HG02798 (cell line): Measurements from ENCODE around the gene PBX3.
A peak's percentile ranks its signal among the peaks of the same experiment; 100 is the strongest.
"Not testable (repeated sequence)": the region's sequence is repeated elsewhere in the genome, so short reads cannot be mapped to it uniquely, and the experiment has no call there.

ENCODE experiments used
- ATAC-seq: cut with Tn5 transposase; IDR thresholded peaks from one replicate; pipeline ENCODE4 v1.9.1; 2021; ENCODE audit warnings: mild to moderate bottlenecking; ENCODE audit not compliant: unreplicated experiment, poor library complexity

The PBX3 gene

GRCh38 chr9:125774106-125774505 lies 26.9 kb downstream of the PBX3 start:
- no peak for ATAC-seq

DNA sequence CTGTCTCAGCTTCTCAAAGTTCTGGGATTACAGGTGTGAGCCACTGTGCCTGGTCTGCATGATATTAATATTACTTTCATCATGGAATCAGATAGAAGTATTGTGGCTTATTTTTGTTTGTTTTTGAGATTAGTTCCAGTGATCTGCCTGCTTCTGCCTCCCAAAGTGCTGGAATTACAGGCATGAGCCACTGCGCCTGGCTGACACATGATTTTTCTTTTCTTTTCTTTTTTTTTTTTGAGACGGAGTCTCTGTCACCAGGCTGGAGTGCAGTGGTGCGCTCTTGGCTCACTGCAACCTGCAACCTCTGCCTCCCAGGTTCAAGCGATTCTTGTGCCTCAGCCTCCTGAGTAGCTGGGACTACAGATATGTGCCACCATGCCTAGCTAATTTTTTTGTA lies 29.6 kb downstream of the PBX3 start:
- ATAC-seq: not testable (repeated sequence)

- not testable (repeated sequence) for ATAC-seq
These were observed 31.5 kb downstream of the PBX3 start for GRCh38 chr9:125778538-125779219.

- not testable (repeated sequence) for ATAC-seq
These were observed 32.0 kb downstream of the PBX3 start for GRCh38 chr9:125779220-125779565.

GRCh38 chr9:125782718-125783117 lies 35.5 kb downstream of the PBX3 start:
- ATAC-seq: no peak

DNA sequence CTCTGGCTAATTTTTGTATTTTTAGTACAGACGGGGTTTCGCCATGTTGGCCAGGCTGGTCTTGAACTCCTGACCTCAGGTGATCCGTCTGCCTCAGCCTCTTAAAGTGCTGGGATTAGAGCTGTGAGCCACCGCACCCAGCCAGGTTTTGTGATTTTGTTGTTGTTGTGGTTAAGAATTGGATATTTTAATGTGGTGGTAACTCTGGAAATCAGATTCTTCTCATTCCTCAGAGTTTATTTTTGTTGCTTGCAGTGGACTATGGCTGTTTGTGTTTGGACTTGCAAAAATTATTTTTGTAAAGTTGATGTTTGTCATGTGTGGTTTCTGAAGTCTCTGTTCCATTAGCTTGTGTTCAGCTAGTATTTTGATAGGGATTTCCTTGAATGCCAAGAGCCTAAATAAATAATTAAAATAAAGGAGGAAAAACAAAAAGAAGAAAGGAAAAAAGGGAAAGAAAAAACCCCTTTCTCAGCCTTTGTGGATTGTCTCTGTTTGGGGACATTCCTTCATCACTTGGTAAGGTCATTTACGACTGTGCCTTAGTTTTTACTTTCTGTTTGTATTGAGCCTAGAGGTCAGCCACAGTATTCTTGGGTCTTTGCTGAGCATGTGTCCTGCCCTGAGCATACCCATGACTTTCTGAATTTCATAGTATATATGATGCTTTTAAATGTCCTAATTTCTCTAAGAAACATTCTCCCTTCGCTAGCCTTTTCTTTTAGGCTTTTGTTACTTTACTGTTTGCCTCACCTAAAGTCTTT lies 37.3 kb downstream of the PBX3 start:
- no peak for ATAC-seq

GRCh38 chr9:125785248-125785751 lies 38.1 kb downstream of the PBX3 start:
- no peak for ATAC-seq

DNA sequence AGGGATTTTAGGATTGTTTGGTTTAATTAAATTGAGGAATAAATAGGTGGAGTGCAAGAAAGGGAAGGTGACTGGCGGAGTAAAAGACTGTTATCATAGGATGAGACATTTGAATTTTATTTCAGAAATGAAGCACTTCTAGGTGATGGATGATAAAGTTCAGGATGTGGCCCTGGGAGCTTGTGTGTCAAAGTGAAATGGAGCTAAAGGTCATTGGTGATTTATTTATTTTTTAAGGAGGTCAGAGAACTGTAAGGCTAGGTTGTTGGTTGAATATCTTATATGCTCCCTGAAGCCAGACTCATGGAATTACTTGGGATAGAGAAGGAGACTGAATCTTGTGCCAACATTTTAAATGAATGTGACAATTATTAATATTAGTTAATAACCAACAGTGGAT lies 40.5 kb downstream of the PBX3 start:
- no peak for ATAC-seq

DNA sequence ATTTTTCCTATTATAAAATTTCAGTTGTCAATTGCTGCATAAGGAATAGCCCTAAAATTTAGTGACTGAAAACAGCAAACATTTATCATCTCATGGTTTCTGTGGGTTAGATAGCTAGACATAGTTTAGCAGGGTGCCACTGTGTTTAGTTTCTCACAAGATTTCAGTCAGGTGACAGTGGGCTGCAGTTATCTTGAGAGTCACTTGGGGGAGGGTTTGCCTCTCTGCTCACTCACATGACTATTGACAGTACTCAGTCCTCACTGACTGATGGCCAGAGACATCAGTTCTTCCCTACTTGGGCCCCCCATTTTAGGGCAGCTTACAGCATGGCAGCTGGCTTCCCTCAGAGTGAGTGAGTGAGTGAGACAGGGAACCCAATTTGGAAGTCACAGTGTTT lies 42.0 kb downstream of the PBX3 start:
- ATAC-seq: no peak

DNA sequence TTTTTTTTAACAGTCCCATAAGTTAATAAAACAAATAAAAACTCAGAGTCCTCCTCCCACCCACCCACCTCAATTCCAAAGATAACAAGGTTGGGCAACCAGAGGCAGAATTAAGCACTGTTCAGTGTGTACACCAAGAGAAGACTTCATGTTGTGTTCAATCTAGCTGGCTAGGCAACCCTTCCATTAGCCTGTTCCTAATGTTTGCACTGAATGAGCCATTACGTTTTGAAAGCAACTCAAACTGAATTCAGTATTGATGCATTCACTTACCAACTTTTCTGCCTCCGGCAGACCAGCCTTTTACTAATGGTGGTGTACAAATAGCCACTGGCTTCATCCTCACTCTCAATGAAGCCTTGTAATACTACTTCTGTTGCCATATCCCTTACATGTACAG lies 47.5 kb downstream of the PBX3 start:
- no peak for ATAC-seq

DNA sequence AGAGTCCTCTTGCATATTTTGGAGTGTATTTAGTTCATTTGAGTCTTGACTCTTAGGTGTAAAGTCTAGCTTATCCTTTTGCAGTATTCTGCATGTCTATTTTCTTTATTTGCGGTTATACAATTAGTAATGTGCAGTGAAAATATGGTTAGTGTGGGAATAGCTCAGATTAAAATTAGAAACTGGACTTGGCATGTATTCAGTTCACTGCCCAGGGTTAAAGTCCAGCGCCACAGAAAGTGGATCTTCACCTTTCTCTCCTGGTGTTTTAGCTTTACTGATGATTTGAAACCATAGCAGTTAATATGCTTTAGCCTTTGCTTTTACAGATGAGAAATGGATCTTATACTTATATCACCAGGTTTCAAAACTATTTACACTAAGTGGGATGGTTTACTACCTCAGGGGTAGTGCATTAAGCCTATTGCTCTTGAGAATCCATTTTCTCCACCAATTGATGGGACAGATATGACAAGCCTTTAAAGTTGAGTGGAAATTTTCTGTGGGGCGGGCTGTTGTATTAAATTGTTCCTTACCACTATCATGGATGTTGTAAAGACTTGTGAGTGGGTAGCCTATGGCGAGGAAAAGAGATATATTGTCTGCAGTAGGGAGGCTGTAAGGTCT lies 48.9 kb downstream of the PBX3 start:
- no peak for ATAC-seq

GRCh38 chr9:125797930-125798329 lies 50.8 kb downstream of the PBX3 start:
- ATAC-seq: no peak

DNA sequence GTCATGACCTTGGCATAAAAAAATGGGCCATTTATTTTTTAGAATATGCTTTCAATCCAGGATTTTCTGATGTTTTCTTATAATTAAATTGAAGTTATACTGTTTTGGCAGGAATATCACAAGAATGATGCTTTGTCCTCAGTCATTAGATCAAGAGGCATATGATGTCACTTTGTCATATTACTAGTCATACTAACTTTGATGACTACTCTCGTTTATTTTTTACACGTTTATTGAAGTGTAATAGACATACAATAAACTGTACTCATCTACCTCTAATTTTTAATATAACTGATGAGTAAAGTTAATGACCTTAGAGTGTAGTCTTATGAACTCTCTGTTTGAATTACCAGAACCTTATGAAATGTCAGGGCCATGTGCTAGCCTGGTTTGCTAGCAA lies 56.4 kb downstream of the PBX3 start:
- no peak for ATAC-seq

DNA sequence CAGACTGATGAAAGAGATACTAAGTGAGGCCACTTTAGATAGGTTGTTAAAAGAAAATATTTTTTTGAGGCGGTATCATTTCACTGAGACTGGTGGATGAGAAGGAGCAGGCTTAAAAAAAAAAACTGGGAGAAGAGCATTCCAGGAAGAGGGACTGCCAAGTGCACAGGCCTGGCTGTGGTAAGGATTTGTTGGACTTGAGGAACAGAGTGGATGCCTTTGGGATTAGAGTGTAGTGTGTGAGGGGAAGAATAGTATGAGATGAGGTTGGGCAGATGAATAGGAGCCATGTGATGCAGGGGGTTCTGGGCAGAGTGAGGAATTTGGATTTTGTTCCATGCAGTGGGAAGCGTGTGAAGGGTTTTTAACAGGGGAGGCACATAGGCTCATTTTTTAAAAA lies 57.9 kb downstream of the PBX3 start:
- no peak for ATAC-seq

- no peak for ATAC-seq
These were observed 58.4 kb downstream of the PBX3 start for GRCh38 chr9:125805586-125805985.

DNA sequence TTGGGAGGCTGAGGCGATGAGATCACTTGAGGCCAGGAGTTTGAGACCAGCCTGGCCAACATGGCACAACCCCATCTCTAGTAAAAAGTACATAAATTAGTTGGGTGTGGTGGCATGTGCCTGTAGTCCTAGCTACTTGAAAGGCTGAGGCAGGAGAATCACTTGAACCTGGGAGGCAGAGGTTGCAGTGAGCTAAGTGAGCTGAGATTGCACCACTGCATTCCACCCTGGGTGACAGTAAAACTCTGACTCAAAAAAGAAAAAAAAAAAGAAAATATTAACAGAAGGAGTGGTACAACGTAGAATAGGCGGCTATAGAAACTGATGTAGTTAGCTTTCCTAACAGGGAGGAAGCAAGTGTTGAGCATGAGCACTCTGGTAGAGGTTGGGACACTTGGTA lies 59.9 kb downstream of the PBX3 start:
- ATAC-seq: no peak

DNA sequence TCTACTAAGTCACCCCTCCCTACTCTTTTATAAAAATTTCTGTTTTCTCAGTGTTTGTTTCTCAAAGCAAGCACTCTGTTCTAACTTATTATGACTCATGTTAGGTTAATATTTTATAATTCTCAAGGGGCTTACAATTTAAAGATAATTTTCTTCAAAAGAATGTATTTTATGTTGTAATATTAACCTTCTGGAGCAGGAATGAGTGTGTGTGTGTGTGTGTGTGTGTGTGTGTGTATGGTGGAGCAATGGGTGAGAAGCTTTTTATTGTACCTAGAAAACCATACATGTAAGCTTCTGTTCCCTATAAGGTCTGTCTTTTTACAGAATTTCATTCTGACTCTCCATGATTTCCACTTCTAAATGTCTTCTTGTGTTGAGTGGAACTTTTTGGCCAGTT lies 63.0 kb downstream of the PBX3 start:
- no peak for ATAC-seq

DNA sequence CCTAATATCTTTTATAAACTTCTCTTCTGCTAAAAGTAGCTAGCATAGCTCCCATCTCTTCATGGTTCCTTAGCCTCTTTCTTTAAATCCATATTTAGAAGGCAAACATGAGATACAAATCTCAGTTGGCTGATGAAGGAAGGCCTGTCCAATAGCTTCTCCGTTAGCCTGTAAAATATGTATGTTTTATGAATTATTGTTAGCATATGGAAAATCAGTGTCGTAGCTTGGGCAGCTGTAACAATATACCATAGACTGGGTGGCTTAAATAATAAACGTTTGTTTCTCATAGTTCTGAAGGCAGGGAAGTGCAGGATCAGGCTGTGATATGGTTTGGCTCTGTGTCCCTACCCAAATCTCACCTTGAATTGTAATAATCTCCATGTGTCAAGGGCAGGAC lies 63.8 kb downstream of the PBX3 start:
- ATAC-seq: no peak

DNA sequence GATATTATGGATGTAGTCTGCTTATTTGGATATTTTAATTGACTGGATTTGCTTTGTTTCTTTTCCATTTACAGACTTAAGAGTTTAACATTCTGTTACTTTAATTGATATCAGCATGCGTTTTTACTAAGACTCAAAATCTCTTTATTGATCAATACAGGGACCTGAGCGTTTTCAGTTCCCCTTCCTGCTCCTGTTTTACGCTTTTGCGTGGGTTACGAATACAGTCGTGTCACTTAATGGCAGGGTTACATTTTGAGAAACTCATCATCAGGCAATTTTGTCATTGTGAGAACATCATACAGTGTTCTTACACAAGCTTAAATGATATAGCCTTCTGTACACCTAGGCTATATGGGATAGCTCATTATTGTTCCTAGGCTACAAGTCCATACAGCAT lies 65.2 kb downstream of the PBX3 start:
- peak; percentile 42 for ATAC-seq

DNA sequence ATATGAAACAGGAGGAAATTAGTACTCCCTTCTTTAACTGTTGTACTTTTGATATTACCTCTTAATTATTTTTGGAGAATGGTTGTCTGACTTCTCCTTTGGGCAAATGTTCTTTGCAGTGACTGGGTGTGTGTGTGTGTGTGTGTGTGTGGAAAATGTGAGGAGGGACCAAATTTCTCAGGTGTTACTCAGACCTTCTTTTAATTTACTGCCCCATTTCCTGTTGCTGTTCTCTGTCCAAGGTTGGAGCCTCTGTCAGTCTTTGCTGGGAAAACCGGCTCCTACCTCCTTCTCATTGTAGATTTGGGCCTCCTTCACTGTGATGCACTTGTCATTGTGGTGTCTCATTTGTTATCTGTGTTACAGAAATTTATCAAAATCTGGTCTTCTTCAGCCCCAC lies 68.4 kb downstream of the PBX3 start:
- ATAC-seq: no peak

GRCh38 chr9:125816321-125816720 lies 69.1 kb downstream of the PBX3 start:
- no peak for ATAC-seq
